GM23338 (cell line): ENCODE measurements around the gene CLEC11A. TPM values are rescaled to one million over a fixed set of nuclear protein-coding genes. Genes with fewer than 3 reads are reported as not detected.

Source experiments
- ATAC-seq: fragments of 200-7000 bp; cut with Tn5 transposase; 3 replicates; pipeline ENCODE4 v1.9.1; 2020
- DNase-seq: peaks from one replicate; pipeline ENCODE4 v3.0.0-alpha.2; 2015; ENCODE audit warnings: low spot score
- H2AFZ ChIP-seq: fragments of 200-600 bp; sonication (generic); 2 replicates; pipeline ENCODE4 v1.8.0; 2016; ENCODE audit warnings: antibody characterized with exemption, mild to moderate bottlenecking, moderate library complexity
- H3F3A ChIP-seq: fragments of 200-600 bp; sonication (generic); replicated peaks from 2 replicates; pipeline ENCODE4 v1.8.0; 2017; ENCODE audit warnings: antibody characterized with exemption, mixed run types, low read depth
- H3K27ac ChIP-seq: fragments of 200-600 bp; sonication (generic); 2 replicates; pipeline ENCODE4 v1.6.1; 2016; ENCODE audit warnings: low read depth
- H3K27me3 ChIP-seq: fragments of 200-600 bp; sonication (generic); 2 replicates; pipeline ENCODE4 v1.8.0; 2016; ENCODE audit warnings: mild to moderate bottlenecking, mixed run types, moderate library complexity; ENCODE audit not compliant: insufficient read depth
- H3K36me3 ChIP-seq: fragments of 200-600 bp; sonication (generic); 2 replicates; pipeline ENCODE4 v1.8.0; 2016; ENCODE audit warnings: mild to moderate bottlenecking; ENCODE audit not compliant: insufficient read depth
- H3K4me1 ChIP-seq: fragments of 200-600 bp; sonication (generic); 2 replicates; pipeline ENCODE4 v1.8.0; 2016; ENCODE audit warnings: mild to moderate bottlenecking, moderate library complexity; ENCODE audit not compliant: insufficient read depth
- H3K4me2 ChIP-seq: fragments of 200-600 bp; sonication (generic); 2 replicates; pipeline ENCODE4 v1.7.1; 2017; ENCODE audit warnings: mixed run types
- H3K4me3 ChIP-seq: fragments of 200-600 bp; sonication (generic); 2 replicates; pipeline ENCODE4 v1.6.1; 2016; ENCODE audit warnings: mixed run types
- H3K79me2 ChIP-seq: fragments of 200-600 bp; sonication (generic); replicated peaks from 2 replicates; pipeline ENCODE4 v1.8.0; 2017; ENCODE audit warnings: mild to moderate bottlenecking; ENCODE audit not compliant: insufficient read depth
- H3K9me2 ChIP-seq: fragments of 200-600 bp; sonication (generic); 2 replicates; pipeline ENCODE4 v1.8.0; 2017; ENCODE audit not compliant: insufficient read depth
- H4K20me1 ChIP-seq: fragments of 200-600 bp; sonication (generic); replicated peaks from 2 replicates; pipeline ENCODE4 v1.8.0; 2017; ENCODE audit warnings: mild to moderate bottlenecking; ENCODE audit not compliant: insufficient read depth
- H3K27ac Mint-ChIP-seq: 2 replicates; pipeline ENCODE4 v1.8.0; 2020; ENCODE audit warnings: inconsistent platforms, mild to moderate bottlenecking, moderate library complexity, mixed read lengths
- H3K27me3 Mint-ChIP-seq: 3 replicates; pipeline ENCODE4 v1.8.0; 2022; ENCODE audit warnings: low read depth, mild to moderate bottlenecking, moderate library complexity, mixed read lengths, inconsistent platforms; ENCODE audit not compliant: insufficient read depth, poor library complexity
- H3K36me3 Mint-ChIP-seq: 3 replicates; pipeline ENCODE4 v1.8.0; 2021; ENCODE audit warnings: low read depth, mild to moderate bottlenecking, inconsistent platforms, moderate library complexity, mixed read lengths
- H3K4me1 Mint-ChIP-seq: 3 replicates; pipeline ENCODE4 v1.8.0; 2020; ENCODE audit warnings: mild to moderate bottlenecking, inconsistent platforms, mixed read lengths
- H3K4me3 Mint-ChIP-seq: 3 replicates; pipeline ENCODE4 v1.8.0; 2021; ENCODE audit warnings: moderate library complexity, mild to moderate bottlenecking, inconsistent platforms, mixed read lengths
- H3K9me3 Mint-ChIP-seq: 3 replicates; pipeline ENCODE4 v1.8.0; 2020; ENCODE audit warnings: moderate library complexity, mild to moderate bottlenecking, inconsistent platforms, mixed read lengths
- POLR2AphosphoS5 ChIP-seq: IDR thresholded peaks from 2 replicates; pipeline ENCODE4 v1.6.1; 2016; ENCODE audit warnings: antibody characterized with exemption, low read depth
- polyA plus RNA-seq: library from polyadenylated mRNA; unstranded; fragments of >200 nt; fragmentation: Nextera tagmentation; extraction: Ambion mirVana; gene quantifications from 2 replicates; pipeline ENCODE4 v1.2.1, GENCODE V29; 2016
- total RNA-seq: library from RNA; depleted of rRNA; stranded (reverse); fragments of >200 nt; shearing (Covaris generic); gene quantifications from 2 replicates; pipeline ENCODE4 v1.2.3, GENCODE V29; 2014
- TF ChIP-seq, protein P1 (sequence below): fragments of 250-450 bp; sonication (Bioruptor Pico); IDR thresholded peaks from 2 replicates; pipeline ENCODE4 v1.5.0; 2020; ENCODE audit warnings: mild to moderate bottlenecking, moderate library complexity

CLEC11A gene
- total and polyA plus RNA-seq, 2 experiments from 2014 or later = 8.0 to 15.5 TPM

DNA sequence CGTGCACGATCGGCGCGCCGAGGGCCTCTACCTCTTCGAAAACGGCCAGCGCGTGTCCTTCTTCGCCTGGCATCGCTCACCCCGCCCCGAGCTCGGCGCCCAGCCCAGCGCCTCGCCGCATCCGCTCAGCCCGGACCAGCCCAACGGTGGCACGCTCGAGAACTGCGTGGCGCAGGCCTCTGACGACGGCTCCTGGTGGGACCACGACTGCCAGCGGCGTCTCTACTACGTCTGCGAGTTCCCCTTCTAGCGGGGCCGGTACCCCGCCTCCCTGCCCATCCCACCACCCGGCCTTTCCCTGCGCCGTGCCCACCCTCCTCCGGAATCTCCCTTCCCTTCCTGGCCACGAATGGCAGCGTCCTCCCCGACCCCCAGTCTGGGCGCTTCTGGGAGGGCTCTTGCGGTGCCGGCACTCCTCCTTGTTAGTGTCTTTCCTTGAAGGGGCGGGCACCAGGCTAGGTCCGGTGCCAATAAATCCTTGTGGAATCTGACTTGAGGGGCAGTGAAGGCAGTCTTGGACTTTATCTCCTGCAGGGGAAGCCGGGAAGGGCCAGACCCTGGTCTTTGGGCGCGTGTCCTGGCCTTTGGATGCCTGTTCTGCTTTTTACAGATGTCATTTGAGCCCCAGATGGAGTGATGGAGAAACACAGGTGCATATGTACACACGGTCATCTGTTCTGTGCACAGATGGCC is 2.2 kb downstream of the CLEC11A start:
- H3K27ac Mint-ChIP-seq = no peak overlapping the region
- no peaks in the 10 kb centered on the region for H3K4me1 Mint-ChIP-seq
- peak; percentile 10; the same call in 1 of the 3 replicates for ATAC-seq

More for the DNA sequence above, 2.2 kb downstream of the CLEC11A start:
- H3K27me3 ChIP-seq = peaks cover 43% of the 10 kb centered on the region
- peak overlapping the region; percentile 88 for H3K4me3 ChIP-seq
- TF ChIP-seq, protein P1, sequence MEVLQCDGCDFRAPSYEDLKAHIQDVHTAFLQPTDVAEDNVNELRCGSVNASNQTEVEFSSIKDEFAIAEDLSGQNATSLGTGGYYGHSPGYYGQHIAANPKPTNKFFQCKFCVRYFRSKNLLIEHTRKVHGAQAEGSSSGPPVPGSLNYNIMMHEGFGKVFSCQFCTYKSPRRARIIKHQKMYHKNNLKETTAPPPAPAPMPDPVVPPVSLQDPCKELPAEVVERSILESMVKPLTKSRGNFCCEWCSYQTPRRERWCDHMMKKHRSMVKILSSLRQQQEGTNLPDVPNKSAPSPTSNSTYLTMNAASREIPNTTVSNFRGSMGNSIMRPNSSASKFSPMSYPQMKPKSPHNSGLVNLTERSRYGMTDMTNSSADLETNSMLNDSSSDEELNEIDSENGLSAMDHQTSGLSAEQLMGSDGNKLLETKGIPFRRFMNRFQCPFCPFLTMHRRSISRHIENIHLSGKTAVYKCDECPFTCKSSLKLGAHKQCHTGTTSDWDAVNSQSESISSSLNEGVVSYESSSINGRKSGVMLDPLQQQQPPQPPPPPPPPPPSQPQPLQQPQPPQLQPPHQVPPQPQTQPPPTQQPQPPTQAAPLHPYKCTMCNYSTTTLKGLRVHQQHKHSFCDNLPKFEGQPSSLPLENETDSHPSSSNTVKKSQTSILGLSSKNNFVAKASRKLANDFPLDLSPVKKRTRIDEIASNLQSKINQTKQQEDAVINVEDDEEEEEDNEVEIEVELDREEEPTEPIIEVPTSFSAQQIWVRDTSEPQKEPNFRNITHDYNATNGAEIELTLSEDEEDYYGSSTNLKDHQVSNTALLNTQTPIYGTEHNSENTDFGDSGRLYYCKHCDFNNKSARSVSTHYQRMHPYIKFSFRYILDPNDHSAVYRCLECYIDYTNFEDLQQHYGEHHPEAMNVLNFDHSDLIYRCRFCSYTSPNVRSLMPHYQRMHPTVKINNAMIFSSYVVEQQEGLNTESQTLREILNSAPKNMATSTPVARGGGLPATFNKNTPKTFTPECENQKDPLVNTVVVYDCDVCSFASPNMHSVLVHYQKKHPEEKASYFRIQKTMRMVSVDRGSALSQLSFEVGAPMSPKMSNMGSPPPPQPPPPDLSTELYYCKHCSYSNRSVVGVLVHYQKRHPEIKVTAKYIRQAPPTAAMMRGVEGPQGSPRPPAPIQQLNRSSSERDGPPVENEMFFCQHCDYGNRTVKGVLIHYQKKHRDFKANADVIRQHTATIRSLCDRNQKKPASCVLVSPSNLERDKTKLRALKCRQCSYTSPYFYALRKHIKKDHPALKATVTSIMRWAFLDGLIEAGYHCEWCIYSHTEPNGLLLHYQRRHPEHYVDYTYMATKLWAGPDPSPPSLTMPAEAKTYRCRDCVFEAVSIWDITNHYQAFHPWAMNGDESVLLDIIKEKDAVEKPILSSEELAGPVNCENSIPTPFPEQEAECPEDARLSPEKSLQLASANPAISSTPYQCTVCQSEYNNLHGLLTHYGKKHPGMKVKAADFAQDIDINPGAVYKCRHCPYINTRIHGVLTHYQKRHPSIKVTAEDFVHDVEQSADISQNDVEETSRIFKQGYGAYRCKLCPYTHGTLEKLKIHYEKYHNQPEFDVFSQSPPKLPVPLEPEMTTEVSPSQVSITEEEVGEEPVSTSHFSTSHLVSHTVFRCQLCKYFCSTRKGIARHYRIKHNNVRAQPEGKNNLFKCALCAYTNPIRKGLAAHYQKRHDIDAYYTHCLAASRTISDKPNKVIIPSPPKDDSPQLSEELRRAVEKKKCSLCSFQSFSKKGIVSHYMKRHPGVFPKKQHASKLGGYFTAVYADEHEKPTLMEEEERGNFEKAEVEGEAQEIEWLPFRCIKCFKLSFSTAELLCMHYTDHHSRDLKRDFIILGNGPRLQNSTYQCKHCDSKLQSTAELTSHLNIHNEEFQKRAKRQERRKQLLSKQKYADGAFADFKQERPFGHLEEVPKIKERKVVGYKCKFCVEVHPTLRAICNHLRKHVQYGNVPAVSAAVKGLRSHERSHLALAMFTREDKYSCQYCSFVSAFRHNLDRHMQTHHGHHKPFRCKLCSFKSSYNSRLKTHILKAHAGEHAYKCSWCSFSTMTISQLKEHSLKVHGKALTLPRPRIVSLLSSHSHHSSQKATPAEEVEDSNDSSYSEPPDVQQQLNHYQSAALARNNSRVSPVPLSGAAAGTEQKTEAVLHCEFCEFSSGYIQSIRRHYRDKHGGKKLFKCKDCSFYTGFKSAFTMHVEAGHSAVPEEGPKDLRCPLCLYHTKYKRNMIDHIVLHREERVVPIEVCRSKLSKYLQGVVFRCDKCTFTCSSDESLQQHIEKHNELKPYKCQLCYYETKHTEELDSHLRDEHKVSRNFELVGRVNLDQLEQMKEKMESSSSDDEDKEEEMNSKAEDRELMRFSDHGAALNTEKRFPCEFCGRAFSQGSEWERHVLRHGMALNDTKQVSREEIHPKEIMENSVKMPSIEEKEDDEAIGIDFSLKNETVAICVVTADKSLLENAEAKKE (CRISPR knock-in tag) = no peak
- no peak for TF ChIP-seq POLR2AphosphoS5
- H3K4me1 ChIP-seq = peaks cover 46% of the 10 kb centered on the region
- H4K20me1 ChIP-seq = no peaks in the 10 kb centered on the region; the same call in 1 of the 2 replicates
- H3F3A ChIP-seq = 0 out of 2 replicates have a peak, but pooled peaks cover 7% of the 10 kb centered on the region
- H3K36me3 Mint-ChIP-seq = peaks cover 23% of the 10 kb centered on the region
- H3K9me2 ChIP-seq = no peaks in the 10 kb centered on the region
- peak overlapping the region; percentile 99 for H3K4me2 ChIP-seq
- no peak overlapping the region; the same call in 2 of the 3 replicates for H3K4me3 Mint-ChIP-seq
- H3K79me2 ChIP-seq = peaks cover 10% of the 10 kb centered on the region
- H3K27ac ChIP-seq = no peak overlapping the region
- H3K27me3 Mint-ChIP-seq = peaks cover 18% of the 10 kb centered on the region
- no peak overlapping the region for H2AFZ ChIP-seq
- H3K36me3 ChIP-seq = no peaks in the 10 kb centered on the region
- peaks cover 95% of the 10 kb centered on the region for H3K9me3 Mint-ChIP-seq
- DNase-seq = no peak
